HG03521 (cell line): Measurements from ENCODE around the gene FAM187B.
"Not testable (repeated sequence)": the region's sequence is repeated elsewhere in the genome, so short reads cannot be mapped to it uniquely, and the experiment has no call there.

Experiments used
- ATAC-seq: cut with Tn5 transposase; IDR thresholded peaks from one replicate; pipeline ENCODE4 v1.9.1; 2021; ENCODE audit warnings: mild to moderate bottlenecking, moderate library complexity; ENCODE audit not compliant: unreplicated experiment

The FAM187B gene

DNA sequence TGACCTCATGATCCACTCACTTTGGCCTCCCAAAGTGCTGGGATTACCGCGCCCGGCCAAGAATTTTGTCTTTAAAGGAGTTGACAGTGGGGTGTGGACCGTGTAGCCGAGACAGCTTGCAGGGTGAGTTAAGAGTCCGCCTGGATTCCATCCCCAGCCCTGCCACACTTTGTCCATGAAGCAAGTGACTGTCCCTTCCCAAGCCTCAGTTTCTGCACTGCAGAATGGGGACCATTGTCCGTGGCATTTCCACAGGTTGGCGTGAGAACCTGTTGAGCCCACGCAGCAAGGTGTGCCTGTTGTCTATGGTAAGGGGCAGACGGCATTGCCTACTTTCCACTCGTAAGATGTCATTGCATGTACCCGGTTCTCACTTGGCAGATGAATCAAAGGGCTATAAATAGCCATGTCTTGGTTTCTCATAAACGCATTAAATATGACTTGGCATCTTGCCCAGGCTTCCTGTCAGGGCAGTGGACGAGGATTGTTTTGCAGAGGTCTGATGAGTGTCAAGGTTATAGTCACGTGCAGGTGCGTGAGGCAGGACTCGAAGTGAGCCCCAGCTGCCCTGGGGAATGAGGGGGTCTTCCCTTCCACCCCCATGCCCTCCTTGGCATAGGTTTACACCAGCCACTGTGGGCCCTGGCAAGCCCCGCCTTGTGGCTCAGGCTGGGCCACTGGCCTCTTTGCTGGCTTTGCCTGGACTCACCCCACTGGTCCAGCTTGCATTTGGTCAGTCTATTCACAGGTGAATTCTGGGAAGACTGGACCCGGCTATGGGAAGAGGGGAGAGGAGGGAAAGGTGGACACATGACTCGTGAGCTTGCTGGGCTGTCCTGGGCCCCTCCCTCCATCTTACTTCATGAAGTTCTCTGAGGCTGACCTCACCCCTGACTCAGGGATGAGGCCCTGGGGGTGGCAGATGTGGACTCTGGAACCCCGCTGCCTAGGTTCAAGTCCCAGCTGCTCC is 14.6 kb downstream of the FAM187B start:
- no peak for ATAC-seq

DNA sequence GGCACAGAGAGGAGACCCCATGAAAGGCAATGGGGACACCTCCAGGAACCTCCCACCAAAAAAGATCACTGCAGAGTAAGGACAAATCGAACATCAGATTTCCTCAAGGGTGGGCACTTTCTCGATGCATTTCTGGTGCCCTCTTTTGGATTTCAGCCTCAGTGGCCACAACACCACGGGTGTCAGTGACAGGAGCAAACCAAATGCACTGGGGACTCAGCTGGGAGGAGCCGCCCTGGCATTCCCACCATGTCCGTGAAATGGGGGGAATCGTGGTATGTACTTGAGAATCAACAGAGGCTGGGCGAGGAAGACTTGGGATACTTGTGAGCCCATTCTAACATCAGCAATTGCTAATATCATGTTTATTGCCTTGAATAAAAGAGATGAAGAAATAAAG is 16.3 kb downstream of the FAM187B start:
- no peak for ATAC-seq

DNA sequence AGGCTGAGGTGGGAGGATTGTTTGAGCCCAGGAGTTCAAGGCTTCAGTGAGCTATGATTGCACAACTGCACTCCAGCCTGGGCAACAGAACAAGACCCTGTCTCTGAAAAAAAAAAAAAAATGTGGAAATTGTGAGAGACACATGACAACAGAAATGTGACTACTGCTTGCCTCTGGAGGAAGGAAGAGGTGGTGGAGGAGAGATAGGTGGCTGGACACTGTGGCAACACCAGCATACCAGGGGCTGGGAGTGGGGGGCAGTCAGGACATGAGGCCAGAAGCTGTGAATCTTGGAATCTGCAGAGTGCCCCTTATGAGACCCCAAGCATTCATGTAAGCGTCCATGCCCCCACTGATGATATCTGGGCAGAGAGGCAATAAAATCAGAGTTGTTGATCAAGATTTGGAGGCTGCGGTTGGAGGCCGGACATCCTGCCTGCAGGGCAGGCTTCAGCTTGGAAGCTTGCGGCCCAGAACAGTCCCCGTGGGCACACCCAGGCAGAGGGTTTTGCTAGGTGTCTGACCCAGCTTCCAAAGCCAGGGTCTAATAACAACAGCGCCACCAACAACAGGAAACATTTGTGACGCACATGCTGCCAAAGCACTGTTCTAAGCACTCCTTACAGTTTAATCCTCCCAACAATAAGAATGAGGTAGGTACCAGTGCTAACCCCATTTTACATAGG is 16.9 kb downstream of the FAM187B start:
- no peak for ATAC-seq

DNA sequence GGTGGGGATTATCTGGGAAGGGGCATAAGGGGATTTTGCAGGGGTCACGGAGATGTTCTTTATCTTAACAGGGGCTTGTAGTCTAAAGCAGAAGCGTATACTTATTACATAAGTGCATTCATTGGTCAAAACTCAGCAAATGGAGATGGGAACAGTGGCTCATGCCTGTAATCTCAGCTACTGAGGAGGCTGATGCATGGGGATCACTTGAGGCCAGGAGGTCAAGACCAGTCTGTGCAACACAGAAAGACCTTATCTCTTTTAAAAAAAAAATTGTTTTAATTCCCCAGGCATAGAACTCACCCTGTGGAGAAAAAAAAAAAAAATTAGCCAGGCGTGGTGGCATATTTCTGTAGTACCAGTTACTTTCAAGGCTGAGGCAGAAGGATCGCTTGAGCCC is 18.9 kb downstream of the FAM187B start:
- ATAC-seq = no peak

DNA sequence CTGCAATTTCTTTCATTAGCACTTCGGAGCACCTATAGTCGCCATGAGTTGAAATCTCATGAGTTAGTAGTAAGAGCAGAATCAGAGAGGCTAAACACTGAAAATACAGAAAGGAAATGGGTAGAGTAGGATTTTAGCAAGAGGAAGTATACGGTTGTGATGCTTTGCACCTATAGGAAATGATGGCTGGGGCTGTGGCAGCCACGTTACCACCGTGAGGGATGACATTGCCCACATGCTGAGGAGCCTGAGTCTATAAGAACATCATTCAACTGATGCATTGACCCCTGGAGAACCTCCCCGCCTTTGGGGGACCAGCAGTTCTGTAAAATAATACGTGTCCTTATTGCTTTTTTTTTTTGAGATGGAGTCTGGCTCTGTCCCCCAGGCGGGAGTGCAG is 20.4 kb downstream of the FAM187B start:
- no peak for ATAC-seq

DNA sequence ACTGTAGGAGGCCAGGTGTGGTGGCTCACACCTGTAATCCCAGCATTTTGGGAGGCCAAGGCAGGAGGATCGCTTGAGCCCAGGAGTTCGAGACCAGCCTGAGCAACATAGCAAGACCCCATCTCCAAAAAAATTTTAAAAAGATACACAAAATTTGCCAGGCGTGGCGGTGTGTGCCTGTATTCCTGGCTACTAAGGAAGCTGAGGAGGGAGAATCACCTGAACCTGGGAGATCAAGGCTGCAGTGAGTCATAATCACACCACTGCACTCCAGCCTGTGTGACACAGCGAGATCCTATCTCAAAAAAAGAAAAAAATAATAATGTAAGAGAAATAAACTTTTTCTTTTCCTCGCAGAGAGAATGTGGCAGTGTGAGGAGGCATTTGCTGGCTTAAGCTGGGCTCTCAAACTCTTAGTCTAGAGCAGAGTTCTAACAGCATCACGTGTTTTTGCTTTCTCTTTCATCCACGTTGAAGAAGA is 21.1 kb downstream of the FAM187B start:
- ATAC-seq = no peak

DNA sequence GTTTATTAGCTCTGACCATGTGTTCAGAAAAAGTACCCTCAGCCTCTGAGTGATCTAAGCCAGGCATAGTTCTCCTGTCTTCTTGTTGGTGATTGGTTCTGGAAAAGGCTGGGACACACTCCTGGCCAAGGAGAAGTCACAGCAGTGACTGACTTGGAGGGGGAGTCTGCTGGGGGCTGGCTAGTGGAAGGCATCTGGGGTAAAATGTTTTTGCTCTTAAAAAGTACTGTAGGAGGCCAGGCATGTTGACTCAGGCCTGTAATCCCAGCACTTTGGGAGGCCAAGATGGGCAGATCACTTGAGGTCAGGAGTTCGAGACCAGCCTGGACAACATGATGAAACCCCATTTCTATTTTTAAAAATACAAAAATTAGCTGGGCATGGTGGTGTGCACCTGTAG is 21.7 kb downstream of the FAM187B start:
- ATAC-seq = no peak

DNA sequence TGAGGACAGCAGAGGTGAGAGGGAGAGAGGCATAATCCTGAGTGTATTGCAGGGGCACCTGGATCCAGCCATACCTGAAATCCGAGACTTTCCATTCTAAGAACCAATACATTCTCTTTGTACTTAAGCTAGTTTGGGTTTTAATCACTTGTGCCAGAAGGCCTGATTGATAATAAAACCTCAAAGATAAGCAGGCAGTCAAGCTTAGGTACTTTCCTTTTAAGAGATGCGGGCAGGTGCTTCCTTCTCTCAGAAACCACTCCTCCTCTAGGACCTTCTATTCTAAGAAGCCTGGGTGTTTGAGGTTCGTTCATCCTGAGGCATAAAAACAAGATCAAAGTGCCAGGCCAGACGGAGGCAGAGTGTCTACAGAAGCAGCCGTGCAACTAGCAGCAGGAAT is 22.2 kb downstream of the FAM187B start:
- ATAC-seq = no peak

DNA sequence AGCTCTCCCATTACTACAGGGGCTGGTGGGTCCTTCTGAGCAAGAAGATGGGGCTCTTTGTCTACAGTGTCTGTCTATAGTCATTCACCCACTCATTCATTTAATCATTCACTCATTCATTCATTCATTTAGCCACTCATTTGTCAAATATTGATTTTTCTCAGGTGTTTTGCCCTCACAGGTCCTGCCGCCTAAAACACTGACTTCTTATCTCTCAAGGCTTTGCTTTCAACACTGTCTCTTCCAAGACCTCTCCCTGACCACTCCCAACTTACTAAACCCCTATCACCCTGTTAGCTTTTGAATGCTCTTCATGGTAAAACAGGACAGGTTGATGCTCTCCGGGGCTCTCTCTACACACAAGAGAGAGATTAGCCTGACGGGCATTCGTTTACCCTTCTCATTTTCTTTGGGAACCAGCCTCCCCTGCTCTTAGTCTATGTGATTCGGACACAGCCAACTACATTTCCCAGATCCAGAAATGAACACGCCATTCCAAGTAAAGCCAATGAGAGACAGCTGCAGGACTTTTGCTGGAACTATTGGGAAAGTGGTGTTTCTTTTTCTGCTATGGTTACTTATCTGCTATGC is 22.7 kb downstream of the FAM187B start:
- ATAC-seq = peak; percentile 23

DNA sequence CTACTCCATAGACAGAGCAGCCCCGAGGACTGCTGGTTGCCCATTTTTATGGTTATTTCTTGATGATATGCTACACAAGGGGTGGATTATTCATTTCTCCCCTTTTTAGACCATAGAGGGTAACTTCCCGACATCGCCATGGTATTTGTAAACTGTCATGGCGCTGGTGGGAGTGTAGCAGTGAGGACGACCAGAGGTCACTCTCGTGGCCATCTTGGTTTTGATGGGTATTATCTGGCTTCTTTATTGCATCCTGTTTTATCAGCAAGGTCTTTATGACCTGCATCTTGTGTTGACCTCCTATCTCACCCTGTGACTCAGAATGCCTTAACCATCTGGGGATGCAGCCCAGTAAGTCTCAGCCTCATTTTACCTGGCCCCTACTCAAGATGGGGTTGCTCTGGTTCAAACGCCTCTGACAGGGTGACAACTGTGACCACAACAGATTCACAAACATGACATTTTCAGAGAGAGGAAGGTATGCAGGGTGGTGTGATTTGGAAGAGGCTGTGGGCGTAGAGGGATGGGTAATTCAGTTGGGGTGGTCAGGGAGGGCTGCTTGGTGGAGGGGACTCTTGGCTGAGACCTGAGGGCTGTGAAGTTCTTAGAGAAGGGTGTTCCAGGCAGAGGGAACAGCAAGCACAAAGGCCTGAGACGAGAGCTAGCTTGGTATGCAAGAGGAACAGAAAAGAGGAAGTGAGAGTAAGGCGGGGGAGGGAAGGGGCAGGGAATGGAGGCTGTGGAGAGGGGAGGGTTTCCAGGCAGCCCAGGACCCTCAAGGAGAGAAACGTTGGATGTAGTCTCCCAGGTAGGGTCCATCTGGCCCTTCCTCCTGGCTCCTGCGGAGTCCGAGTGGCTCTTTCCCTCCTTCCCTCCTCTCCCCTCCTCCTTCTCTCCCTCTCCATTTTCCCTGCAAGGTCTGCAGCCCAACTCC is 23.5 kb downstream of the FAM187B start:
- peak; percentile 72 for ATAC-seq

DNA sequence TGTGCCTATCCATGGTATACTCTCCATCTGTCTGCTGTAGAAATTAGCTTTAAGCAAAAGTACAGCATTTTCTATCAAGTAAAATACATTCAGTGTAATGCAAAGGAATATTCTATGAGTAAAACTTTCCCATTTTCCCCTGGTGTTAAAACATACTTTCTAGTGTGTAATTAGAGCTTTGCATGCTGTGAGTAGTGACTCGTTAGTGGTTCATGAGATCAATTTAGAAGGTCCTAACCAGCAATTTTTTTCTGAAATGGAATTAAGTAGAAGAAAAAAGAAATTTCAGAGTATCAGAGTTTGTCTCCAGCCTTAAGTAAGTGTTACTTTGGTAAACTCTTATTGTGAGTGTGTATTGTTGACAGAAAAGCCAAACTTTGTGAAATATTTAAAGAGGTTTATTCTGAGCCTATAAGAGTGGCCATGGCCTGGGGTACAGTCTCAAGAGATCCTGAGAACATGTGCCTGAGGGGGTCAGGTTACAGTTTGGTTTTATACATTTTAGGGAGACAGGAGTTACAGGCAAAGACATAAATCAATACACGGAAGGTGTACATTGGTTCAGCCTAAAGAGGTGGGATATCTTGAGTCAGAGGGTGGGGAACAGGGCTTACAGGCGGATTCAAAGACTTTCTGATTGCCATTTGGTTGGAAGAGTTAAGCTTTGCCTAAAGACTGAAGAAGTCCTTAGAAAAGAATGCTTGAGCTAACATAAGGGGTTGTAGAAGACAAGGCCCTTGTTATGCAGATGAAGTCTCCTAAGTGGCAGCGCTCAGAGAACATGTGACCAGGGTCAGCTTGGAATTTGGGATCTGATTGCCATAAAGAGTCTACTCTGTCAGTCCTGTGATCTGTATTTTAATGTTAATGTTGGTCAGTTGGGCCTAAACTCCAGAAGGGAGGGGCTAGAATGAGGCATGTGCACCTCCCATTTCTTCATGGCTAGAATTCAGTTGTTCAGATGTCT is 25.5 kb downstream of the FAM187B start:
- no peak for ATAC-seq

DNA sequence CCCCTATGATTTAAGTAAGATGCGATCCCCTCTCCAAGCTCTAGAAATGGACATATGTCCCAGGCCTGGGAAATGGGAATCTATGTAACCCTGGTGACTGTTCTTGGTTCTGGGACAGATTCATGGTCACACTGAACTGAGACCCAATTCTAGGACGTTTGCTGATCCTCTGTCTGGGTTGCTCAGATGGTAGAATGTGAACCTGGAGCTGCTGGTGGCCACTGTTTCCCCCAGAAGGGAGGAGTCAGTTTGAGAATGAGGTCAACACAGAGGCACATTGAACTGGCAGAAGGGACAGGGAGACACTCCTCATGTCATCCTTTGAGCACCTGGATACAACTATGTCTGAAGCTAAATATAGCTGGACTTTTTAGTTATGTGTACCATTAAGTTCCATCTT is 29.1 kb downstream of the FAM187B start:
- ATAC-seq = no peak

DNA sequence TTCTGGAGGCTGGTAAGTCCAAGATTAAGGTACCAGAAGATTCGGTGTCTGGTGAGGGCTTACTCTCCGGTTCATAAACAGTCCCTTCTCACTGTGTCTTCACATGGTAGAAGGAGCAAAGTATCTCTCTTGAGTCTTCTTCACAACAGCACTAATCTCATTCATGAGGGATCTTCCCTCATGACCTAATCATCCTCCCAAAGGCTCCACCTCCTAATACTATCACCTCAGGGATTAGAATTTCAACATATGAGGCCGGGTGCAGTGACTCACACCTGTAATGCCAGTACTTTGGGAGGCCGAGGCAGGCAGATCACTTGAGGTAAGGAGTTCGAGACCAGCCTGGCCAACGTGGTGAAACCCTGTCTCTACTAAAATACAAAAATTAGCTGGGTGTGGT is 31.7 kb downstream of the FAM187B start:
- not testable (repeated sequence) for ATAC-seq

DNA sequence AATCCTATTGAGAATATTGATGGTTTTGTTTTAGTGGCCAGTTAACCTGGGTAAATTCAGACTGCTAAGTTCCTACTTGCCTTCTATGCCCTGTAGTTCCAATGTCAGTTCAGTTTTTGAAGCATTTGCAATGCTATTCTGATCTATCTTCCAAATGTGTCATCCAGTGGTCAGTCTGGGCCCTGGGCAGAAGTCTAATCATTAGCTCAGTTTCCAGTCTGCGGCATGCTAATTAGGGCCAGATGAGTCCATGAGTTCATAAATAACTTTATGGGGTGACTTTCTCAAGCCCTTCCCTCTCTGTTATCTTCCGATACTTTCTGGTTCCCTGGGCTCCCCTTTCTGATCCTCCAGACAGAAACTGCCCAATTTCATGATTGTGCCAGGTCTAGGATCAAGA is 32.7 kb downstream of the FAM187B start:
- ATAC-seq = no peak

DNA sequence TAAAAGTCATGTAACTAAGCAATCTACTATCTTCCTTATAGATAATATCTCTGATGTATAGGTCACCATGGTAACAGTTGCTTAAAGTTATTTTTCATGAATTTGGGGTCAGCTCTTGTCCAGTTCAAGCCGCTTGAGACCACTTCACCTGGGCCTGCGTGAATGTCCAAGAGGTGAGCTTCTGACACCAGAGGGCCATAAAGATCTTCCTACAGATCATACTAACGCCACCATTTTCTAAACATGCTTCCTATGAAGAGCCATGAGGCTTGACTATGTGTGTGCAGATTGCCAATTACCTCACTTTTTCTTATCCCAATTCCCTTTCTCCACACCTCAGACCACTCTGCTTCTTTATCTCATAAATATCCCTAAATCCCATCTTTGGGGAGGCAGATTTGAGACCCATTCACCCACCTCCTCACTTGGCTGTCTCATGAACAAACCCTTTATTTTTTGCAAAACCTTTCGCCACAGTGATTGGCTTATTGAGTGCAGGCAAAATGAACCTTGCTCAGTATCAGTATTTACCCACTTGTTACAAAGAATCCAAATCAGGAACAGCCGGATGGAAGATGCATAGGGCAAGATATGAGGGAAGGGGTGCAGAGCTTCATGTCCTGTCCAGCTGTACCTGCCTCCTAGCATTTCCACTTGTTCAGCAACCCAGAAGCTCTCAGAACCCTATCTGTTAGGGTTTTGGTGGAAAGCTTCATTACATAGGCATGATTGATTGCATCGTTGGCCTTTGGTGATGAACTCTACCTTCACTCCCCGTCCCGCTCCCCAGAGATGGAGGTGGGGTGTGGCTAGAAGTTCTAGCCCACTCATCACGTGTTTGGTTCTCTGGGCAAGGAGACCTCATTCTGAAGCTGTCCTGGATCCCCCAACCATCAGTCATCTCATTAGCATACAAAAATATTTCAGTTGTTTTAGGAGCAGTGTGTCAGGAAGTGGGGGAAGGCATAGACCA is 34.2 kb downstream of the FAM187B start:
- no peak for ATAC-seq

DNA sequence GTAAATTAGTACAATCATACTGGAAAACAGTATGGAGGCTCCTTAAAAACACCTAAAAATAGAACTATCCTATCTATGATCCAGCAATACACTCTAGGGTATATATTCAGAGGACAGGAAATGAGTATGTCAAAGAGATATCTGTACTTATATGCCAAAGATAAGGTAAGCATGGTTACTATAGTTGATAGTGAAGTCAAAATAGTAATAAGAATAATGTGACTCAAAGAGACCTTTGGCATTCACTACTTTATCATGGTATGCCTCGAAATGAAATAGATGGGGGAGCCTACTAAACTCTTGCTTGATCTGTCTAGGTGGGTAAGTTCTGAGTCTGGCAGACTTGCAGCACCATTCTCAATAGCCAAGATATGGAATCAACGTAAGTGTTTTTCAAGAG is 43.7 kb downstream of the FAM187B start:
- ATAC-seq = no peak

DNA sequence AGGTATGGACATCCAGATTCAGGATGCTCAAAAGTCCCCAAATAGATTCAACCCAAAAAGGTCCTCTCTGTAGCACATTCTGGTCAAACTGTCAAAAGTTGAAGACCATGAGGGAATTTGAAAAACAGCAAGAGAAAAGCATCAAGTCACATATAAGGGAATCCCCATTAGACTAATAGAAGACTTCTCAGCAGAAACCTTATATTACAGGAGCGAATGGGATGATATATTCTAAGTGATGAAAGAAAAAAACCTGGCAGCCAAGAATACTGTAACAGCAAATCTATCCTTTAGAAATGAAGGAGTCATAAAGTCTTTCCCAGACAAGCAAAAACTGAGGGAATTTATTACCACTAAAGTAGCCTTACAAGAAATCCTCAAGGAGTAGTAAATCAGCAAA is 44.3 kb downstream of the FAM187B start:
- ATAC-seq = no peak

DNA sequence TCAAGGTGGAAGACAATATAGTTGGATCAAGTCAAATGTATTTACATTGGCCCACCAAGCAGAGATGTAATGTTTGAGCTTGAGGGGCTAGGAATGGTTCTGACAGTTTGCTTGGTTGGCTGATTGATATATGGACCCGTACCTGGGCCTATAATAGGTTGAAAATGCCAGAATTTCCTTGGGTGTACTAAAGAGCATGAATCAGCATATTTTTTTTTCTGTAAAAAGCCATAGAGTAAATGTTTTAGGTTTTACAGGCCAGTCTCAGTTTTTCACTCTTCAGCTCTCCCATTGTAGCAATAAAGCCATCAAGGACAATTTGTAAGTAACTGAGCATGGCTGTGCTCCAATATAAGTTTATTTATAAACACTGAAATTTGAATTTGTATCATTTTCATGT is 47.2 kb downstream of the FAM187B start:
- no peak for ATAC-seq
